Neuronal stem cell (in vitro differentiated cells): ENCODE measurements around the gene DRC7.
A peak's percentile ranks its signal among the peaks of the same experiment; 100 is the strongest.

Experiments used
- DNase-seq: peaks from one replicate; pipeline ENCODE4 v3.0.0-alpha.2; 2013; ENCODE audit warnings: low spot score
- H2AFZ ChIP-seq: one replicate; pipeline ENCODE4 v1.6.1; 2013; ENCODE audit warnings: mild to moderate bottlenecking, low read length, inconsistent platforms
- H2AK5ac ChIP-seq: 2 replicates; pipeline ENCODE4 v1.6.1; 2013; ENCODE audit warnings: low read depth, mild to moderate bottlenecking, inconsistent platforms, low read length, moderate library complexity, mixed read lengths
- H2BK120ac ChIP-seq: 2 replicates; pipeline ENCODE4 v1.6.1; 2013; ENCODE audit warnings: low read depth, mild to moderate bottlenecking, inconsistent platforms, low read length, moderate library complexity, mixed read lengths
- H2BK12ac ChIP-seq: one replicate; pipeline ENCODE4 v1.6.1; 2013; ENCODE audit warnings: low read length, inconsistent platforms
- H2BK15ac ChIP-seq: 2 replicates; pipeline ENCODE4 v1.6.1; 2013; ENCODE audit warnings: mild to moderate bottlenecking, low read length, inconsistent platforms, mixed read lengths
- H2BK5ac ChIP-seq: one replicate; pipeline ENCODE4 v1.6.1; 2013; ENCODE audit warnings: inconsistent platforms, mild to moderate bottlenecking, low read length, moderate library complexity
- H3K14ac ChIP-seq: one replicate; pipeline ENCODE4 v1.6.1; 2013; ENCODE audit warnings: low read length, inconsistent platforms
- H3K18ac ChIP-seq: 2 replicates; pipeline ENCODE4 v1.6.1; 2013; ENCODE audit warnings: low read length, inconsistent platforms
- H3K23ac ChIP-seq: 2 replicates; pipeline ENCODE4 v1.6.1; 2013; ENCODE audit warnings: low read depth, mild to moderate bottlenecking, mixed read lengths, low read length, inconsistent platforms; ENCODE audit not compliant: poor library complexity
- H3K27ac ChIP-seq: replicated peaks from 3 replicates; pipeline ENCODE4 v1.5.1; 2013; ENCODE audit warnings: low read length, inconsistent platforms
- H3K27me3 ChIP-seq, 3 experiments: 2 replicates each; pipeline ENCODE4 v1.6.1; 2013; ENCODE audit warnings: low read length in 3 of 3, mild to moderate bottlenecking in 2 of 3, inconsistent platforms in 1 of 3, low read depth in 1 of 3, mixed read lengths in 1 of 3, moderate library complexity in 1 of 3; ENCODE audit not compliant: control insufficient read depth in 3 of 3, insufficient read depth in 3 of 3
- H3K36me3 ChIP-seq, 2 donors: replicated peaks in 1 of 2; 2 replicates each; pipeline ENCODE4 v1.6.1; 2013; ENCODE audit warnings: low read length in 2 of 2; ENCODE audit not compliant: control insufficient read depth in 2 of 2, insufficient read depth in 2 of 2
- H3K4ac ChIP-seq: 2 replicates; pipeline ENCODE4 v1.6.1; 2013; ENCODE audit warnings: inconsistent platforms, mild to moderate bottlenecking, low read length, moderate library complexity
- H3K4me1 ChIP-seq, 2 donors: 1 replicate in 1 of 2; 2 replicates in 1 of 2; pipeline ENCODE4 v1.6.1; 2013; ENCODE audit warnings: low read length in 2 of 2, low read depth in 1 of 2; ENCODE audit not compliant: control insufficient read depth in 2 of 2, insufficient read depth in 1 of 2
- H3K4me2 ChIP-seq: one replicate; pipeline ENCODE4 v1.6.1; 2013; ENCODE audit warnings: mild to moderate bottlenecking, low read length, inconsistent platforms; ENCODE audit not compliant: insufficient read depth, poor library complexity, severe bottlenecking
- H3K4me3 ChIP-seq, 2 donors: 2 replicates each; pipeline ENCODE4 v1.5.1; 2013; ENCODE audit warnings: low read length in 2 of 2, mild to moderate bottlenecking in 2 of 2, inconsistent platforms in 1 of 2, moderate library complexity in 1 of 2
- H3K79me1 ChIP-seq: one replicate; pipeline ENCODE4 v1.6.1; 2013; ENCODE audit warnings: low read depth, mild to moderate bottlenecking, inconsistent platforms, low read length, moderate library complexity
- H3K9ac ChIP-seq: one replicate; pipeline ENCODE4 v1.6.1; 2013; ENCODE audit warnings: mild to moderate bottlenecking, low read depth, low read length, inconsistent platforms; ENCODE audit not compliant: poor library complexity
- H3K9me3 ChIP-seq, 2 donors: replicated peaks in 1 of 2; 2 replicates each; pipeline versions ENCODE3 to v1.6.1; 2013; ENCODE audit warnings: low read length in 2 of 2, mild to moderate bottlenecking in 2 of 2, inconsistent platforms in 1 of 2, low read depth in 1 of 2, mixed read lengths in 1 of 2, moderate library complexity in 1 of 2; ENCODE audit not compliant: control insufficient read depth in 2 of 2, insufficient read depth in 1 of 2
- H4K8ac ChIP-seq: one replicate; pipeline ENCODE4 v1.6.1; 2013; ENCODE audit warnings: low read depth, mild to moderate bottlenecking, inconsistent platforms, low read length, moderate library complexity
- H4K91ac ChIP-seq: one replicate; pipeline ENCODE4 v1.6.1; 2013; ENCODE audit warnings: low read length, low read depth, mild to moderate bottlenecking, inconsistent platforms; ENCODE audit not compliant: poor library complexity
- whole genome bisulfite sequencing, 2 donors: extraction: QIAGEN DNeasy Blood & Tissue Kit; methylation state at CpG; one replicate each; pipeline ENCODE4 v1.1.7; 2013; ENCODE audit warnings: missing lambda C conversion rate in 2 of 2, mixed read lengths in 1 of 2; ENCODE audit not compliant: insufficient read length in 2 of 2, insufficient replicate concordance in 1 of 2; ENCODE audit errors: extremely low coverage in 2 of 2; 5-methylcytosine and 5-hydroxymethylcytosine counted together

Gene DRC7

GRCh38 chr16:57766714-57767348 lies 72.2 kb downstream of the DRC7 start:
- Histone ChIP-seq H3K27me3 (no peaks in the 10 kb centered on the region), H3K9me3 (no peaks in the 10 kb centered on the region), H2BK120ac (no peak overlapping the region), H2BK12ac (peak overlapping the region; percentile 75), H3K79me1 (no peaks in the 10 kb centered on the region), H3K4me1 (peaks cover 3 to 8% of the 10 kb centered on the region in 2 donors), H3K18ac (no peak overlapping the region), H3K4me2 (no peak overlapping the region), H2AFZ (no peak overlapping the region), H2BK5ac (no peak overlapping the region), H3K4me3 (peak overlapping the region in 1 of 2 donors; percentile 16), H3K14ac (no peak overlapping the region), H3K23ac (peak overlapping the region; percentile 68), H4K91ac (no peak overlapping the region), H3K9ac (peak overlapping the region; percentile 12), H4K8ac (no peak overlapping the region), H2BK15ac (no peak overlapping the region), H3K27ac (no peak overlapping the region), H2AK5ac (peak overlapping the region; percentile 34), H3K4ac (no peak overlapping the region), H3K36me3 (no peaks in the 10 kb centered on the region)
- WGBS, 2 donors: no CpG with 5 or more reads among the region's 15 CpGs
- DNase-seq: no peak

- H3K4me3 ChIP-seq: no peak overlapping the region
- H2BK5ac ChIP-seq: no peak overlapping the region
- DNase-seq: no peak
- H3K23ac ChIP-seq: peak overlapping the region; percentile 73
- peak overlapping the region; percentile 88 for H2AK5ac ChIP-seq
- no peak overlapping the region for H3K27ac ChIP-seq
- peak overlapping the region; percentile 87 for H2BK15ac ChIP-seq
- H2AFZ ChIP-seq: no peak overlapping the region
- no peaks in the 10 kb centered on the region for H3K9me3 ChIP-seq
- no peak overlapping the region for H3K18ac ChIP-seq
- H3K27me3 ChIP-seq: no peaks in the 10 kb centered on the region
- H3K4me2 ChIP-seq: no peak overlapping the region
- H3K36me3 ChIP-seq: no peaks in the 10 kb centered on the region
- no peak overlapping the region for H4K8ac ChIP-seq
- no peak overlapping the region for H4K91ac ChIP-seq
- H3K4me1 ChIP-seq: peaks cover 0 to 1% of the 10 kb centered on the region in 2 donors
- H2BK12ac ChIP-seq: no peak overlapping the region
- no peak overlapping the region for H3K4ac ChIP-seq
- WGBS, 2 donors: no CpG with 5 or more reads among the region's 22 CpGs
- H3K79me1 ChIP-seq: no peaks in the 10 kb centered on the region
- peak overlapping the region; percentile 89 for H3K14ac ChIP-seq
- no peak overlapping the region for H3K9ac ChIP-seq
- H2BK120ac ChIP-seq: peak overlapping the region; percentile 61
Measured at GRCh38 chr16:57769541-57770145, 75.0 kb downstream of the DRC7 start.

GRCh38 chr16:57770361-57770760 lies 75.8 kb downstream of the DRC7 start:
- WGBS, 2 donors: no CpG with 5 or more reads among the region's 15 CpGs
- Histone ChIP-seq H2BK12ac (no peak overlapping the region), H3K23ac (peak overlapping the region; percentile 73), H2AK5ac (peak overlapping the region; percentile 46), H3K4me1 (peaks cover 0 to 5% of the 10 kb centered on the region in 2 donors), H2BK15ac (peak overlapping the region; percentile 87), H2BK5ac (no peak overlapping the region), H3K9ac (no peak overlapping the region), H3K4me2 (no peak overlapping the region), H3K36me3 (no peaks in the 10 kb centered on the region), H3K79me1 (no peaks in the 10 kb centered on the region), H3K4ac (no peak overlapping the region), H4K91ac (no peak overlapping the region), H3K27ac (no peak overlapping the region), H3K18ac (no peak overlapping the region), H2BK120ac (no peak overlapping the region), H3K14ac (peak overlapping the region; percentile 94), H4K8ac (no peak overlapping the region), H3K9me3 (no peaks in the 10 kb centered on the region), H3K4me3 (no peak overlapping the region), H2AFZ (no peak overlapping the region), H3K27me3 (no peaks in the 10 kb centered on the region)
- DNase-seq: no peak

- DNase-seq: no peak
Measured at GRCh38 chr16:57771141-57771785, 76.7 kb downstream of the DRC7 start.

More at GRCh38 chr16:57771141-57771785, 76.7 kb downstream of the DRC7 start:
- Histone ChIP-seq H3K23ac (peak overlapping the region; percentile 17), H2BK5ac (no peak overlapping the region), H2BK12ac (peak overlapping the region; percentile 90), H3K27me3 (no peaks in the 10 kb centered on the region), H3K18ac (peak overlapping the region; percentile 57), H3K27ac (no peak overlapping the region), H3K79me1 (no peaks in the 10 kb centered on the region), H3K4ac (no peak overlapping the region), H3K9ac (no peak overlapping the region), H3K9me3 (no peaks in the 10 kb centered on the region), H3K4me2 (no peak overlapping the region), H2BK120ac (peak overlapping the region; percentile 44), H4K91ac (peak overlapping the region; percentile 92), H3K36me3 (no peaks in the 10 kb centered on the region), H4K8ac (no peak overlapping the region), H2BK15ac (peak overlapping the region; percentile 49), H3K14ac (peak overlapping the region; percentile 47), H3K4me1 (peaks cover 0 to 14% of the 10 kb centered on the region in 2 donors), H3K4me3 (no peak overlapping the region), H2AFZ (no peak overlapping the region), H2AK5ac (peak overlapping the region; percentile 88)
- no CpG with 5 or more reads among the region's 26 CpGs for WGBS, 2 donors
